ENCODE data around the gene TARS1. TPM values are rescaled to one million over a fixed set of nuclear protein-coding genes. Genes with fewer than 3 reads are reported as not detected.

Gene TARS1
- polyA plus RNA-seq, 1 experiment: 121 TPM

DNA sequence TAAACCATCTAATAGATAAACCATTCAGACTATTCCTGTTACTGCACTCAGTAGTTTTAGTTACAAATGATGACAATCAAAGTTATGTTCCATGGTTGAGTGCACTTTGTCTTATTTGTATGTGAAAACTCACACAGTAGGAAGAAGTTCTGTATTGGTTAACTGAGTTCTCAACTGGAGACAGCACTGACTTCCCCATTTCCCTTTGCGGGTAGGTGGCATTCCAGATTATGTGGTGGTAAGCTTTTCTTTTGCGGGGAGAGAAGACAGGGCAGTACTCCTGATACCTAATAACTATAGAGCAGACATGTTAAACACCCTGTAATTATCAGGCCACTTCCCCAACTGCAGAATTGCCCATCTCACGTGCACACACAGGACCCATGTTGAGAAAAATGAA is 24.4 kb downstream of the TARS1 start:
- TF ChIP-seq, protein P1, sequence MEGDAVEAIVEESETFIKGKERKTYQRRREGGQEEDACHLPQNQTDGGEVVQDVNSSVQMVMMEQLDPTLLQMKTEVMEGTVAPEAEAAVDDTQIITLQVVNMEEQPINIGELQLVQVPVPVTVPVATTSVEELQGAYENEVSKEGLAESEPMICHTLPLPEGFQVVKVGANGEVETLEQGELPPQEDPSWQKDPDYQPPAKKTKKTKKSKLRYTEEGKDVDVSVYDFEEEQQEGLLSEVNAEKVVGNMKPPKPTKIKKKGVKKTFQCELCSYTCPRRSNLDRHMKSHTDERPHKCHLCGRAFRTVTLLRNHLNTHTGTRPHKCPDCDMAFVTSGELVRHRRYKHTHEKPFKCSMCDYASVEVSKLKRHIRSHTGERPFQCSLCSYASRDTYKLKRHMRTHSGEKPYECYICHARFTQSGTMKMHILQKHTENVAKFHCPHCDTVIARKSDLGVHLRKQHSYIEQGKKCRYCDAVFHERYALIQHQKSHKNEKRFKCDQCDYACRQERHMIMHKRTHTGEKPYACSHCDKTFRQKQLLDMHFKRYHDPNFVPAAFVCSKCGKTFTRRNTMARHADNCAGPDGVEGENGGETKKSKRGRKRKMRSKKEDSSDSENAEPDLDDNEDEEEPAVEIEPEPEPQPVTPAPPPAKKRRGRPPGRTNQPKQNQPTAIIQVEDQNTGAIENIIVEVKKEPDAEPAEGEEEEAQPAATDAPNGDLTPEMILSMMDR (IDR thresholded peaks at IDR 0.05; ENCODE audit: insufficient read depth, low read depth, low read length): no peak
- no peaks in the 10 kb centered on the region for H3K27me3 ChIP-seq (ENCODE audit: control insufficient read depth, insufficient read depth, low read length)
- CTCF ChIA-PET: no interaction called here
- H3K36me3 ChIP-seq (ENCODE audit: control insufficient read depth, insufficient read depth, low read length): peaks cover 22% of the 10 kb centered on the region
- DNase-seq (ENCODE audit: low read depth): no peak
- POLR2A ChIA-PET: no interaction called here
- H3K4me3 ChIP-seq (ENCODE audit: low read depth, low read length): no peak overlapping the region

DNA sequence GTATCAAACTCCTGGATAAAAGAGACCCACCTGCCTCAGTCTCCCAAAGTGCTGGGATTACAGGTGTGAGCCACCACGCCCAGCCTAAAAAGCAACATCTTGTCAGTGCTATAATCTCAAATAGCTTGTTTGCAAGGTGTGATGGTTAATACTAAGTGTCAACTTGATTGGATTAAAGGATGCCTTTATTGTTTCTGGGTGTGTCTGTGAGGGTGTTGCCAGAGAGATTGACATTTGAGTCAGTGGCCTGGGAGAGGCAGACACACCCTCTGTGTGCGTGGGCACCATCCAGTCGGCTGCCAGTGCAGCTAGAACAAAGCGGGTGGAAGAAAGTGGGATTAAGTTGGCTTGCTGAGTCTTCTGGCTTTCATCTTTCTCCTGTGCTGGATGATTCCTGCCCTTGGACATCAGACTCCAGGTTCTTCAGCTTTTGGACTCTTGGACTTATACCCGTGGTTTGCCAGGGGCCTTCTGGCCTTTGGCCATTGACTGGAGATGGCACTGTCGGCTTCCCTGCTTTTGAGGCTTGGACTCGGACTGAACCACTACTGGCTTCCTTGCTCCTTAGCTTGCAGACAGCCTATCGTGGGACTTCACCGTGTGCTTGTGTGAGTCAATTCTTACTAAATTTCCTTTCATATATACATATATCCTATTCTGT is 28.1 kb downstream of the TARS1 start:
- CTCF ChIA-PET: interaction anchor here (0.9 to 1.2 kb wide), 2 partner anchors 18 to 501 kb away, joined by 3 to 5 read pairs; no protein-coding TSS in a partner anchor
- POLR2A ChIA-PET: no interaction called here

DNA sequence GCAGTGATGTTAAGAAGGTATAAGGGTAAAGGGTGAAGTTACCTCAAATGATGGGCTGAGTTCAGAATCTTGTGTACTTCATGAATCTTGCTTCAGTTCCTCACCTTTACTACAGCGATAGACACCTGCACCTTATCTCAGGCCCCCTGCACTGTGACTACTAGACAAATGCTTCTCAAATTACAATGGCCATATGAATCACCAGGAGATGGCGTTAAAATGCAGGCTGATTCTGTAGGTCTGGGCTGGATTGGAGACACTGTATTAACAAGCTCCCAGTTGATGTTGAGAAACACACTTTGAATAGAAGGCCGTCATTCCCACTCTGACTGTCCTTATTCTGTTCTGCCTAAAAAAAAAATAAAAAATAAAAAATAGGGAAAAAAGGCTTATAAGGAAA is 29.8 kb downstream of the TARS1 start:
- Histone ChIP-seq H3K36me3 (ENCODE audit: control insufficient read depth, insufficient read depth, low read length) (peaks cover 19% of the 10 kb centered on the region), H3K27me3 (ENCODE audit: control insufficient read depth, insufficient read depth, low read length) (no peaks in the 10 kb centered on the region), H3K4me3 (ENCODE audit: low read depth, low read length) (no peak overlapping the region)
- TF ChIP-seq, protein P1 (IDR thresholded peaks at IDR 0.05; ENCODE audit: insufficient read depth, low read depth, low read length): no peak
- DNase-seq (ENCODE audit: low read depth): no peak
- POLR2A ChIA-PET: no interaction called here
- CTCF ChIA-PET: interaction anchor here (1.2 to 1.7 kb wide), 2 partner anchors 12 to 13 kb away, joined by 4 to 5 read pairs; no protein-coding TSS in a partner anchor

More for the DNA sequence above, 28.1 kb downstream of the TARS1 start:
- no peaks in the 10 kb centered on the region for H3K27me3 ChIP-seq (ENCODE audit: control insufficient read depth, insufficient read depth, low read length)
- DNase-seq (ENCODE audit: low read depth): no peak
- H3K36me3 ChIP-seq (ENCODE audit: control insufficient read depth, insufficient read depth, low read length): peaks cover 21% of the 10 kb centered on the region
- TF ChIP-seq, protein P1 (IDR thresholded peaks at IDR 0.05; ENCODE audit: insufficient read depth, low read depth, low read length): no peak
- H3K4me3 ChIP-seq (ENCODE audit: low read depth, low read length): no peak overlapping the region

DNA sequence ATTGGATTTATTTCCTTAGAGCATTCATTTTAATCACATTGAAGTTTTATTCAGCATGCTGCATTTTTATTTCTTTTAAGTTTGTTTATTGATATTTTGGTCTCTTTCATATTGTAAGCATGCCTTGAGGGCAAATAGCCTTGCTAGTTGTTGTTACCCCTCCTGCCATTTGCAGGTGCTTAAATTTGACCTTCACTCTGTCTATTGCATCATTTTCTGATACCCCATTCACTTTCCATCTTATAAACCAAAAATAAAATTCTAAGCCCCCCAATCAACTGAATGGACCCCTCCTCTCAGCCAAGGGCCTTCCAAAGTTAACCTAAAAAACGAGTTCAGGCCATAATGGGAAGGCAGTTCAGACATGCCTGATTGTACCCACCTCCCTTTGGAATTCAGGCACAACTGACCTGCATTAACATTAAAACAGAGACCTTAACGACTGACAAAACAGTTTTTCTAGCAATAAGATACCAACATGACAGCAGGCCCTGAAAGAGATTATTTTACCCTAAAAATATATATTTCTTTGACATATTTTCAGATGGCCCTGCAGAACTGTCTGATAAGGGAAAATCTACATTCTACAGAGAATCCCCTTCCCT is 32.1 kb downstream of the TARS1 start:
- no peak for DNase-seq (ENCODE audit: low read depth)
- Histone ChIP-seq H3K27me3 (ENCODE audit: control insufficient read depth, insufficient read depth, low read length) (no peaks in the 10 kb centered on the region), H3K4me3 (ENCODE audit: low read depth, low read length) (no peak overlapping the region), H3K36me3 (ENCODE audit: control insufficient read depth, insufficient read depth, low read length) (peaks cover 18% of the 10 kb centered on the region)
- ChIA-PET POLR2A (no interaction called here), CTCF (no interaction called here)
- TF ChIP-seq, protein P1 (IDR thresholded peaks at IDR 0.05; ENCODE audit: insufficient read depth, low read depth, low read length): no peak

DNA sequence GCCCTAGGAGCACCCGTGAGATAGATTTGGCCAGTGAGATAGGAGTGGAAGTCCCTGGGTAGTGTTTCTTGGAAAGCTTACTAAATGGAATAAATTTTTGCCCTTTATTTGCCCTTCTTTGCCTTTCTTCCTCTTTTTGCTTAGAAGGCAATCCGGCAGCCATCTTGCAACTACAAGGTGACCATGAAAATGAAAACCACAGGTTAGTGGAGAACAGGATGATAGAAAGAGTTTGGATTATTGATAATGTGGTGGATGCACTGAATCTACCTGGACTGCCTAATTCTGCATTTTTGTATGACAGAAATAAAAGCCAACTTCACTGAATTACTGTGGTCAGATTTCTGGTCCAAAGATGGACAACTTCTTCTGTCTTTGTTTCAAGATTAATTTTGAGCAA is 33.2 kb downstream of the TARS1 start:
- CTCF ChIA-PET: no interaction called here
- DNase-seq (ENCODE audit: low read depth): no peak

More for the DNA sequence above, 33.2 kb downstream of the TARS1 start:
- no peak overlapping the region for H3K4me3 ChIP-seq (ENCODE audit: low read depth, low read length)
- TF ChIP-seq, protein P1 (IDR thresholded peaks at IDR 0.05; ENCODE audit: insufficient read depth, low read depth, low read length): no peak
- H3K27me3 ChIP-seq (ENCODE audit: control insufficient read depth, insufficient read depth, low read length): no peaks in the 10 kb centered on the region
- POLR2A ChIA-PET: no interaction called here
- peaks cover 13% of the 10 kb centered on the region for H3K36me3 ChIP-seq (ENCODE audit: control insufficient read depth, insufficient read depth, low read length)

All from BJ (cell line).